NCI-H460 (cell line): ENCODE results near the gene SERP2. TPM values are rescaled to one million over a fixed set of nuclear protein-coding genes. Genes with fewer than 3 reads are reported as not detected.

Experiments
- DNase-seq: peaks from one replicate; pipeline ENCODE4 v3.0.0-alpha.2; 2016; ENCODE audit warnings: low read depth; ENCODE audit errors: extremely low read depth
- total RNA-seq: library from RNA; depleted of rRNA; stranded (reverse); fragments of >200 nt; shearing (Covaris generic); gene quantifications from 2 replicates; pipeline ENCODE4 v1.2.3, GENCODE V29; 2014

SERP2 gene
- total RNA-seq, 1 experiment from 2014 or later: 0.59 TPM

DNA sequence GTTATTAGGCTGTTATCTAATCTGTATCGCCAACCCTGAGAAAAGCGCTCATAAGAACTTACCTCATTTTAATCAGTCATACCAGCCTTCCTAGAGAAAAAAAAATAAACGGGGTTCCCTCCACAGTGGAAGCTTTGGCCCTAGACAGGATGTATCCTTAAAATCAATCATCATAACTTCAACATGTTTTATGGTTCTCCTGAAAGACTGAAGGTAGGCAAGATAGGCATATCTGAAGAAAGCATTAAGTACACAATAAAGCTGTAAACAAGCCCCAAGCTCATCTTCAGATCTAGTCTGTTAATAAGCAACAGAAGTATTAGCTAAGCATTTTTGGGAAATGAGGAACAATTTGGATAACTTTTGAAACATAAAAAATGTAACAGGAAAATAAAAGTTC is 18.7 kb upstream of the SERP2 start:
- no peak for DNase-seq

- no peak for DNase-seq
These were observed 18.0 kb upstream of the SERP2 start for GRCh38 chr13:44355621-44356020.

GRCh38 chr13:44359983-44360375 is 13.6 kb upstream of the SERP2 start:
- no peak for DNase-seq

- no peak for DNase-seq
These were observed 11.1 kb upstream of the SERP2 start for GRCh38 chr13:44362394-44363040.

- DNase-seq: no peak
These were observed 9.8 kb upstream of the SERP2 start for GRCh38 chr13:44363631-44364344.

GRCh38 chr13:44364345-44365000 is 9.2 kb upstream of the SERP2 start:
- no peak for DNase-seq

- DNase-seq: no peak
These were observed 8.6 kb upstream of the SERP2 start for GRCh38 chr13:44365008-44365407.

DNA sequence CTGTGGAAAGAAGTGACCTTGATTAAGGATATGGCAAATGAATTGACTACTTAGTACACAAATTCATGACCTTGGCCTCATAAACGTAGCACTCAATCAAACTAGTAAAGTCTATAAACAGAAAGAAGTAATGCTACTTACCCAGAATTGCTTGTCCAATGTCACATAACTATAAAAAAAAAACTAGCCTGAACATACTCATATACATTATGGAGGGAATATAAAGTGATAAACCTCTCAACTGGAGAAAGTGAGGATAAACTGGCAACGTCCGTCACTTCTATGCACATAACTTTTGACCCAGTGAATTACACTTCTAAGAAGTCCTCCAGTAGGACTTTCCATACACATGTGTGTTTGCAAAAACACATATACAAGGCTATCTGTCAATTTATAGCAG is 7.7 kb upstream of the SERP2 start:
- DNase-seq: no peak

GRCh38 chr13:44368062-44368591 is 5.5 kb upstream of the SERP2 start:
- DNase-seq: no peak

DNA sequence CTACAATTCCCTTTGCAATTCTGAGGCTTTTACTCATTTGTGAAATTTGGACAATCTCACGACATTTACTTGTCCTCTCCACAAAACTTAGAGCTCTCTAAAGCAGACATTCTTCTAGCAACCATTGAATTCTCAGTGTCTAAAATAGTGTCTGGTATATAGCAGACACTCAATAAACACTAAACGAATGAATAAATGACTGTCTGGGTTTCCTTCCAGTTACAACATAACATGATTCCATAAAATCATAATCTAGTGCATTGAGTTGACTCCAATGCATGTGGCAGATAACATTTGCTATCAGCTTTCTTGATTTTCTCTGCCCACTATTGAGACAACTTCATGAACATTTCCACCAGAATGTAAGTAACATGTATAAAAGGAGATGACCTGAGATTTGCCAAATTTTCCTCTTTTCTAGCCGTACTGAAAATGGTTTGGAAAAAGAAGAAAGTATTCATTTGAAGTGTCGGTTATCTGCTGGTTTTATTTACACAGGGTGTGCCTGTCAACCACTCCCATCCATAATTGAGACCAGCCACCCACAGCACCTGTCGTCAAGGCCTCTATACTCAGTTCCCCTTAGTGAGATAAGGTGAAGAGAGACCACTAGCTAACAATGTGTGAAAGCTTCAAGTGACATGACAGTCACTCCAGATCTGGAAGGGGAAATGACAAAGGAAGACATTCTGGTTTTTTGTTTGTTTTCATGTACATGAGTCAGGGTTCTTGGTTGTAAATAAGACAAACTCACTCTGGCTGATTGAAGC is 4.8 kb upstream of the SERP2 start:
- DNase-seq: no peak

DNA sequence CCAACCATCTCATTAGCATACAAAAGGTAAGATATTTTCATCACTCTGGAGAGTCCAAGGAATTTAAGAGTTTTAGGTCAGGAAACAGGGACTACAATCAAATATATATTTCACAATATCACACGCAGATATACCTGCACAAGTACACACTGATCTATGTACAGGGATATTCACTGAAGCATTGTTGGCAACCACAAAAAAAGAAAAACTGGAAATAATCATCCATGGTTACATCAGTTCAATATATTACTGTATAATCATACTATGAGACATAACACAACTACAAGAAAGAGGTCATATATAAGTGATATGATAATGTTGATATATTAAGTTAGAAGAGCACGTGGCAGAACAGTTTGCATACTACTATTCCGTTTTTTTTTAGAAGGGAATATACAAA is 2.2 kb upstream of the SERP2 start:
- no peak for DNase-seq

DNA sequence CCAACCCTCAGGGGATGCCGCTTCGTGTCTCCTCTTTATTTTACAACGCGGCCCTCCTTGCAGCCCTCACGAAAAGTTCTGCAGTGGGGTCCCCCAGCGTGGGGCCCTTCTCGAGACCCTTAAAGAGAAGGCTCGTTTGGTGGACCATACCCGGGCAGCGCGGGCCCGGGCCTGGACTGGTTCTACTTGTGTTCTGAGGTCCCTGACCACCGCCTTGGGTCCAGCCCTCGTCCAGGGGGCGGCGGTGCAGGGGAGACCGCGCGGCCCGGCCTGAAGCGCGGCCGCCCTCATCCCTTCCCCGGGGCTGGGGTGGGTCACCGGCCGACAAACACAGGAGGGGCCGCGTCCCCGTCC is 400 bp upstream of the SERP2 start:
- no peak for DNase-seq

DNA sequence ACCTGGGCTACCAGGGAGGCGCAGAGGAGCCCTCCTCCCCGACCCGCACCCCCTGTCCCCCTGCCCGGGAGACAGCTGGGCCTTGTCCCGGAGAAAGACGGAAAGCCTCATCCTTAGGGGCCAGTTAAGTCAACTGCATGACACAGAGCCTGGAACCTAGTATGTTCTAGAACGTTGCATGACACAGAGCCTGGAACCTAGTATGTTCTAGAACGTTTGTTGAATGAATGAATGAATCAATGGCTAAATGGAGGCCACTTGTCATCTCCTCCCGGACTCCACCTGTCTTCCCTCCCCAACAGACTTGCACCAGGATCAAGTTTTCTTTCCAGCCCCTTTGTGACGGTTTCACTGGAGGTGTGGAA is 706 bp downstream of the SERP2 start:
- no peak for DNase-seq

DNA sequence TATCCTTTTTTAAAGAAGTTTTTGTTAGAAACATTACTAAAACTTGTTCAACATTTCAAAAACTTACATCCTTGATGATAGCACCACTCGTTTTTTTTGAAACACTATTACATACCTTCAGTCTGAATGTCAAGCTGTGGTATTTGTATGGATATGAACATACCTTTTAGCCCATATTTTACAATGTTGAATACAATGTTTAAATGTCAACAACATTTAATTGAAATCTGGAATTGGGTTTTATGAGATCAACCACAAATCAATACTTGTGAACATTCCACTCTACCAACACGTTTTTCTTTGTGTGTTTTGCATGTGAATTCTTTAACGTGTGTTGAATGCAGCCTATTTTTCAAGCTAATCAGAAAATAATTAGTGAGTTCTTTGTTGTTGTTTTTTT is 4.7 kb downstream of the SERP2 start:
- DNase-seq: no peak

- no peak for DNase-seq
These were observed 6.3 kb downstream of the SERP2 start for GRCh38 chr13:44379885-44380284.

GRCh38 chr13:44380404-44381165 is 7.0 kb downstream of the SERP2 start:
- no peak for DNase-seq

DNA sequence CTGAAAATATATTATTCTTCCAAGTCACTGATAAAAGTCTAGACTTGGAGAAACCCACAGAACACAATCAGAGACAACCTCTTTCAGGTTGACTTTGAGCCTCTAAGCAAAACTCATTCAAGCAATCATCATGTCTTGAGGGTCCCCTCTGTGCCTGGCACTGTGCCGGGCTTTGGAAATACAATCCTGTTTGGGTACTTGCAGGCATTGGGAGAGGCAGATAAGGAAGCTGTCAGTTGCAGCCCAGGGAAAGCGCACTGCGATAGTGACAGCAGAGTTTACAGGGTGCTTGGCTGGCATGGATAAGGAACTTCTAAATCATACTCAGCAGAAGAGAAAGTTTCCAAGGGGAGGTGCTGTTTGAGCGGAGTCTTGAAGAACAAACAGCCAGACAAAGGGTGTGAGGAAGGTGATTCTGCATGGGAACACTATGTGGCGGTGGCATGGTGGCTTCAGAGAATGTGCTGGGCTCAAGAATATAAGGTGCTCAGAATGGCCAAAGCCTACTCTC is 9.1 kb downstream of the SERP2 start:
- no peak for DNase-seq

- no peak for DNase-seq
These were observed 10.3 kb downstream of the SERP2 start for GRCh38 chr13:44383945-44384344.

- no peak for DNase-seq
These were observed 11.2 kb downstream of the SERP2 start for GRCh38 chr13:44384778-44385177.

GRCh38 chr13:44385401-44385800 is 11.8 kb downstream of the SERP2 start:
- no peak for DNase-seq
